H9 (cell line): ENCODE data around the gene TPRX1. TPM values are rescaled to one million over a fixed set of nuclear protein-coding genes. Genes with fewer than 3 reads are reported as not detected.

Source experiments
- DNase-seq: peaks from one replicate; pipeline ENCODE4 v3.0.0-alpha.2; 2017
- H2AFZ ChIP-seq: one replicate; pipeline ENCODE4 v1.6.1; 2013; ENCODE audit warnings: mild to moderate bottlenecking, low read length, control low read depth, moderate library complexity
- H2AK5ac ChIP-seq: 2 replicates; pipeline ENCODE4 v1.6.1; 2013; ENCODE audit warnings: low read length, control low read depth, mixed read lengths; ENCODE audit not compliant: insufficient read length
- H2BK120ac ChIP-seq: one replicate; pipeline ENCODE4 v1.6.1; 2013; ENCODE audit warnings: low read depth, mild to moderate bottlenecking, low read length, control low read depth, inconsistent platforms; ENCODE audit not compliant: poor library complexity, severe bottlenecking
- H2BK12ac ChIP-seq: 2 replicates; pipeline ENCODE4 v1.6.1; 2013; ENCODE audit warnings: low read length, control low read depth, mixed read lengths, low read depth; ENCODE audit not compliant: insufficient read length
- H2BK15ac ChIP-seq: 2 replicates; pipeline ENCODE4 v1.6.1; 2013; ENCODE audit warnings: low read depth, low read length, control low read depth
- H2BK20ac ChIP-seq: one replicate; pipeline ENCODE4 v1.6.1; 2013; ENCODE audit warnings: low read depth, mild to moderate bottlenecking, low read length, control low read depth, inconsistent platforms; ENCODE audit not compliant: poor library complexity, severe bottlenecking
- H2BK5ac ChIP-seq: 2 replicates; pipeline ENCODE4 v1.6.1; 2013; ENCODE audit warnings: low read length, control low read depth, mixed read lengths; ENCODE audit not compliant: insufficient read length
- H3K14ac ChIP-seq: 2 replicates; pipeline ENCODE4 v1.6.1; 2013; ENCODE audit warnings: low read length, control low read depth; ENCODE audit not compliant: insufficient read depth
- H3K18ac ChIP-seq: 2 replicates; pipeline ENCODE4 v1.6.1; 2013; ENCODE audit warnings: low read depth, mild to moderate bottlenecking, mixed read lengths, low read length, control low read depth; ENCODE audit not compliant: insufficient read length
- H3K23ac ChIP-seq: 2 replicates; pipeline ENCODE4 v1.6.1; 2013; ENCODE audit warnings: low read length, control low read depth, mixed read lengths, low read depth; ENCODE audit not compliant: insufficient read length
- H3K23me2 ChIP-seq: 2 replicates; pipeline ENCODE4 v1.6.1; 2013; ENCODE audit warnings: low read depth, mild to moderate bottlenecking, mixed read lengths, low read length, control low read depth; ENCODE audit not compliant: insufficient read length, poor library complexity, severe bottlenecking
- H3K27ac ChIP-seq: 2 replicates; pipeline ENCODE4 v1.5.1; 2013; ENCODE audit warnings: low read length, control low read depth, mixed read lengths, low read depth; ENCODE audit not compliant: insufficient read length
- H3K27me3 ChIP-seq: 2 replicates; pipeline ENCODE4 v1.6.1; 2013; ENCODE audit warnings: low read length, control low read depth, inconsistent platforms; ENCODE audit not compliant: insufficient read depth
- H3K4ac ChIP-seq: 2 replicates; pipeline ENCODE4 v1.6.1; 2013; ENCODE audit warnings: low read depth, mild to moderate bottlenecking, control low read depth, inconsistent platforms, low read length, moderate library complexity
- H3K4me1 ChIP-seq: 2 replicates; pipeline ENCODE4 v1.6.1; 2013; ENCODE audit warnings: low read length, control low read depth, inconsistent platforms; ENCODE audit not compliant: insufficient read depth
- H3K4me2 ChIP-seq: 2 replicates; pipeline ENCODE4 v1.6.1; 2013; ENCODE audit warnings: low read length, control low read depth, mixed read lengths; ENCODE audit not compliant: insufficient read length, insufficient read depth
- H3K56ac ChIP-seq: 2 replicates; pipeline ENCODE4 v1.6.1; 2013; ENCODE audit warnings: low read depth, mild to moderate bottlenecking, mixed read lengths, low read length, control low read depth; ENCODE audit not compliant: insufficient read length
- H3K79me1 ChIP-seq: 2 replicates; pipeline ENCODE4 v1.6.1; 2013; ENCODE audit warnings: low read depth, mild to moderate bottlenecking, moderate library complexity, low read length, control low read depth, inconsistent platforms; ENCODE audit not compliant: insufficient read depth, poor library complexity, severe bottlenecking
- H3K79me2 ChIP-seq: 2 replicates; pipeline ENCODE4 v1.6.1; 2013; ENCODE audit warnings: low read length, control low read depth, inconsistent platforms; ENCODE audit not compliant: insufficient read depth
- H3K9ac ChIP-seq: 2 replicates; pipeline ENCODE4 v1.6.1; 2013; ENCODE audit warnings: low read length, control low read depth, mixed read lengths; ENCODE audit not compliant: insufficient read length; ENCODE audit errors: extremely low read depth
- H3K9me3 ChIP-seq: one replicate; pipeline ENCODE4 v1.6.1; 2013; ENCODE audit warnings: low read depth, low read length, inconsistent platforms; ENCODE audit not compliant: control insufficient read depth
- H3T11ph ChIP-seq: one replicate; pipeline ENCODE4 v1.6.1; 2013; ENCODE audit warnings: mild to moderate bottlenecking, low read length, control low read depth, inconsistent platforms
- H4K20me1 ChIP-seq: one replicate; pipeline ENCODE4 v1.6.1; 2013; ENCODE audit not compliant: control insufficient read depth, insufficient read length, insufficient read depth
- H4K5ac ChIP-seq: 2 replicates; pipeline ENCODE4 v1.6.1; 2013; ENCODE audit warnings: low read depth, mild to moderate bottlenecking, mixed read lengths, low read length, control low read depth; ENCODE audit not compliant: insufficient read length
- H4K8ac ChIP-seq: replicated peaks from 2 replicates; pipeline ENCODE4 v1.6.1; 2013; ENCODE audit warnings: low read length, control low read depth, mixed read lengths, low read depth; ENCODE audit not compliant: insufficient read length
- H4K91ac ChIP-seq: 2 replicates; pipeline ENCODE4 v1.6.1; 2013; ENCODE audit warnings: low read depth, mild to moderate bottlenecking, moderate library complexity, mixed read lengths, low read length, control low read depth; ENCODE audit not compliant: insufficient read length
- H3K27ac Mint-ChIP-seq, 3 experiments: 2 replicates in 2 of 3; 3 replicates in 1 of 3; pipeline ENCODE4 v1.8.0; 2020 to 2021; ENCODE audit warnings: mixed read lengths in 3 of 3, mild to moderate bottlenecking in 1 of 3, moderate library complexity in 1 of 3
- H3K27me3 Mint-ChIP-seq: 2 replicates; pipeline ENCODE4 v1.8.0; 2021; ENCODE audit warnings: low read depth, mild to moderate bottlenecking, moderate library complexity, mixed read lengths
- H3K36me3 Mint-ChIP-seq, 3 experiments: 2 replicates in 2 of 3; 3 replicates in 1 of 3; pipeline ENCODE4 v1.8.0; 2020 to 2021; ENCODE audit warnings: low read depth in 3 of 3, mixed read lengths in 3 of 3; ENCODE audit not compliant: insufficient read depth in 1 of 3
- H3K4me1 Mint-ChIP-seq, 2 experiments: 2 replicates each; pipeline ENCODE4 v1.8.0; 2020; ENCODE audit warnings: mixed read lengths in 2 of 2
- H3K4me3 Mint-ChIP-seq, 2 experiments: 2 replicates in 1 of 2; 3 replicates in 1 of 2; pipeline ENCODE4 v1.8.0; 2020 to 2021; ENCODE audit warnings: mild to moderate bottlenecking in 2 of 2, mixed read lengths in 2 of 2, moderate library complexity in 1 of 2
- H3K9me3 Mint-ChIP-seq, 2 experiments: 2 replicates in 1 of 2; 3 replicates in 1 of 2; pipeline ENCODE4 v1.8.0; 2020; ENCODE audit warnings: mild to moderate bottlenecking in 2 of 2, mixed read lengths in 2 of 2, moderate library complexity in 1 of 2
- CTCF ChIP-seq: fragments of 200-600 bp; sonication (generic); conservative IDR thresholded peaks from 3 replicates; pipeline ENCODE4 v1.8.0; 2021; ENCODE audit warnings: antibody characterized with exemption, mild to moderate bottlenecking
- WGBS: extraction: QIAGEN DNeasy Blood & Tissue Kit; methylation state at CpG from one replicate; pipeline ENCODE4 v1.1.7; 2013; ENCODE audit warnings: missing lambda C conversion rate, low lambda C conversion rate, mixed read lengths; ENCODE audit not compliant: insufficient read length; ENCODE audit errors: extremely low coverage; 5-methylcytosine and 5-hydroxymethylcytosine counted together
- total RNA-seq: library from RNA; stranded (reverse); gene quantifications from 2 replicates; pipeline ENCODE4 v1.2.1, GENCODE V29; 2021

The TPRX1 gene
- total RNA-seq, 1 experiment from 2014 or later, result not detected

DNA sequence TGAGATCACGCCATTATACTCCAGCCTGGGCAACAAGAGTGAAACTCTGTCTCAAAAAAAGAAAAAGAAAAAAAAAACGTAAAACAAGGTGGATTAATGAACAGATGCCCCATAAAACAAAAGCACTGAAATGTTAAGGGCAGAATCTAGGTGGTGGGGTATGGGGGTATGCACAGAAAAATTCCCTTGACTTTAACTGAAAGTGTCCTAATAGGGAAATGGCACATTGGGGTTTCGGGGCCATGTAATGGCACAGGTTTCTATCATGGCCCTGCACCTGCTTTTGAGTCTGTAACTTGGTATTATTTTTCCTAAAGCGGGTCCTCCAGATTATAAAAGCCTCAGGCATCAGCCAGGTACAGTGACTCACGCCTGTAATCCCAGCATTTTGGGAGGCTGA lies 42.8 kb downstream of the TPRX1 start:
- Histone ChIP-seq H4K5ac (no peak overlapping the region), H3K4me2 (no peak overlapping the region), H3K9ac (no peak overlapping the region), H3K56ac (no peak overlapping the region), H4K8ac (no peak overlapping the region), H2BK5ac (no peak overlapping the region), H3K27me3 (no peaks in the 10 kb centered on the region), H4K91ac (no peak overlapping the region), H2BK120ac (no peak overlapping the region), H3K9me3 (no peaks in the 10 kb centered on the region), H3K4ac (no peak overlapping the region), H4K20me1 (no peaks in the 10 kb centered on the region), H2AK5ac (no peak overlapping the region), H2AFZ (no peak overlapping the region), H3K14ac (no peak overlapping the region), H3K23ac (no peak overlapping the region), H3K4me1 (no peaks in the 10 kb centered on the region), H3K18ac (no peak overlapping the region), H3T11ph (no peak overlapping the region), H2BK20ac (no peak overlapping the region), H3K23me2 (no peaks in the 10 kb centered on the region), H2BK12ac (no peak overlapping the region), H2BK15ac (no peak overlapping the region), H3K27ac (no peak overlapping the region), H3K79me1 (no peaks in the 10 kb centered on the region), H3K79me2 (no peaks in the 10 kb centered on the region)
- WGBS, result no CpG with 5 or more reads among the region's 5 CpGs
- peaks cover 25 to 31% (median 29%) of the 10 kb centered on the region in 3 experiments for H3K36me3 Mint-ChIP-seq
- no peaks in the 10 kb centered on the region for H3K27me3 Mint-ChIP-seq
- peaks cover 0 to 3% of the 10 kb centered on the region in 2 experiments; a peak in 1 of 5 replicates for H3K9me3 Mint-ChIP-seq
- peaks cover 7 to 9% of the 10 kb centered on the region in 2 experiments for H3K4me1 Mint-ChIP-seq
- no peak for DNase-seq
- H3K27ac Mint-ChIP-seq, result peak overlapping the region in 1 of 3 experiments; percentile 81; a peak in 2 of 7 replicates
- H3K4me3 Mint-ChIP-seq, result no peak overlapping the region
- TF ChIP-seq CTCF, result no peak
